Measurements from ENCODE around the gene KRT6A.
"Not testable (repeated sequence)": the region's sequence is repeated elsewhere in the genome, so short reads cannot be mapped to it uniquely, and the experiment has no call there.

KRT6A gene

DNA sequence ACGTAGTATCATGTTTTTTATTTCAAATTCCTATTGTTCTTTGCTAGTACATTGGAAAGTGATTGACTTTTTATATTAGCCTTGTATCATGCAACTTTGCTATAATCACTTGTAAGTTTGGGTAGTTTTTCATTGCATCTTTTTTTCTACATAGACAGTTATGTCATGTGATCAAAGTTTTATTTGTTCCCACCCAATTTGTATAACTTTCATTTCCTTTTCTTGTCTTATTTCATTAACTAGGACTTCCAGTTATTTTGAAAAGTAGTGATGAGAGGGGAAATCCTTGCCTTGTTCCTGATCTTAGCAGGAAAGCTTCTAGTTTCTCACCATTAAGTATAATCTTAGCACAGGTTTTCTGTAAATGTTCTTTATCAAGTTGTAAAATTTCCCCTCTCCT, 9.8 kb upstream of the KRT6A start:
- DNase-seq (ENCODE audit: low read depth in 2 of 2) = no peak

DNA sequence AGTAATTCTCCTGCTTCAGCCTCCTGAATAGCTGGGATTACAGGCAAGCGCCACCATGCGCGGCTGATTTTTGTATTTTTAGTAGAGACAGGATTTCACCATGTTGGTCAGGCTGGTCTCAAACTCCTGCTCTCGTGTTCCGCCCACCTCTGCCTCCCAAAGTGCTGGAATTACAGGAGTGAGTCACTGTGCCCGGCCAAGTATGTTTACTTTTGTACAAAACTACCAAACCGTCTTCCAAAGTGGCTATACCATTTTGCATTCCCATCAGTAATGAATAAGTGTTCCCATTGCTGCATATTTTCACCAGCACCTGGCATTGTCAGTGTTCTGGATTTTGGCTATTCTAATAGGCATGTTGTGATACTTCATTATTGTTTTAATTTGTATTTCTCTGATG, 8.4 kb upstream of the KRT6A start:
- no peak for DNase-seq (ENCODE audit: low read depth in 2 of 2)

DNA sequence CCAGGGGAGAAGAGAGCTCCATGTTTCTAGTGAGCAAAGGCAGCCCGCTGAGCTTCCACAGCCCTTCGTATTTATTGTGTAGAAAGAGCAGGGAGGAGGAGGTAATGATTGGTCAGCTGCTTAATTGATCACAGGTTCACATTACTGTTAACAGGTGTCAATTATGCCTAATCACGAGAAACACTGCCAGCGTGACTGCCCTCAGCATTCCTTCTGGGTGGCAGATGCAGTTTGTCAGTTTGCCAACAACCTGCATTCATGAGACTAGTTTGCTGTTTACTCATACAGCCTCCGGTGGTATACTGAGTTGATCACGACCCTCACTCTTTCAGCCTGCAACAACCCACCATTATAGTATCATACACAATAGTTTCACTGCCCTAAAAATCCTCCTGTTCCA, 7.5 kb upstream of the KRT6A start:
- DNase-seq (ENCODE audit: low read depth in 2 of 2) = not testable (repeated sequence)

DNA sequence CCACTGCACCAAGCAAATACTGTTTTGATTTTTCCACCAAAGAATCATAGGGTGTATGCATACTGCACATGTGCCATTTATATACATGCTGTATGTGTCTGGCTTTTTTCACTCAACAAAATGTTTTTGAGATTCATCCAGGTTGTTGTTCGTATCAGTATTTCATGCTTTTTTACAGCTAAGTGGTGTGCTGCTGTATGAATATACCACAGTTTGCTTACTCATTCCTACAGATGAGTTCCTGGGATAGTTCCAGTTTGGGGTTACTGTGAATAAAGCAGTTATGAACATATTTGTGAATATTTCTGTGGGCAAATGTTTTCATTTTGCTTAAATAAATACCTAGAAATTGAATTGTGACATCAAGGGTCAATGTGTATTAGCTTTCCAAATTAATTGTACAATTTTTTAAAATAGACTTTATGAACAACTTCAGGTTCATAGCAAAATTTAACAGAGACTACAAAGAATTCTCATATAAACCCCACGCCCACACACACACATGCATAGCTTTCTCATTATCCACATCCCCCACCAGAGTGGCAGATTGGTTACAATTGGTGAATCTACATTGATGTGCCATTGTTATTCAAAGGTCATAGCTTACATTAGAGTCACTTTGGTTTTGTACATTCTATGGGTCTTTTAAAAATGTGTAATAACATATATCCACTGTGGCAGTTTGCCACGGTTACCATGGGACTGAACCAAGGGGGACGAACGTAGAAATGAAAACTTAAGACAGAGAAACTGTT, 6.9 kb upstream of the KRT6A start:
- DNase-seq (ENCODE audit: low read depth in 2 of 2) = no peak

DNA sequence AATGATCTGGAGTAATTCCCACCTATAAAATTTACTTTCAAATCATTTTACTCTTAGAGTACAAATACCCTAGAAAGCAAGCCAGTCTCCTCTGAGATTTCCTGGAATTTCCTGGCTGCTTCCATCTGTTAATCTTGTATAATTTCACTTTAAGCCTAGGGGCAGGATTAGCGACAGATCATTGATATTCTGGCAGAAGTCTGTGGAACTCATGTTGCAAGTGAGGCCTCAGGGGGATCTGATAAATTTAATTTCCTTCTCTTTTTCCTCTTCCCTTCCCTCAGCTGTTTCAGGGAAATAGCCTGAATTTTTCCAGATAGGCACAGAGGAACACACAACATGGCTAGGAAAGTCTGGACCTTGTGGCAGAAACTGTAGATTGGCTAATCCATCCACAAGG, 5.9 kb upstream of the KRT6A start:
- DNase-seq (ENCODE audit: low read depth in 2 of 2) = no peak

DNA sequence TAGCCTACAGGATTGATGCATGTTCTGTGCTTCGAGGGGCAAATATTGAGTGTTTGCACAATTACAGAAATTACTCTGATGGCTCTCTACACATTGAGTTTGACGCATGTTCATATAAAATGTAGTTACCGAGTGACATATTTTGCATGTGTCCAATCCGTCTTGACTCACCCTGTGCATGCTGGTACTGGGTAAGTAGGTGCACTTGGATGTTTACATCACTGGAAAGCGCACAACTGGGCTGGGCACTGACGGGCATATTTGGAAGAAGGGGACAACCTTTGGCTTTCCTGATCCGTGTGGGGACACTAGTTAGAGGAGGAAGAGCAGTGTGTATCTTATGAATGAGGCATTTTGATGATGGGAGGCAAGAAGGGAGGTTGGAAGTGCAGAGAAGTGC, 4.9 kb upstream of the KRT6A start:
- DNase-seq (ENCODE audit: low read depth in 2 of 2) = no peak

DNA sequence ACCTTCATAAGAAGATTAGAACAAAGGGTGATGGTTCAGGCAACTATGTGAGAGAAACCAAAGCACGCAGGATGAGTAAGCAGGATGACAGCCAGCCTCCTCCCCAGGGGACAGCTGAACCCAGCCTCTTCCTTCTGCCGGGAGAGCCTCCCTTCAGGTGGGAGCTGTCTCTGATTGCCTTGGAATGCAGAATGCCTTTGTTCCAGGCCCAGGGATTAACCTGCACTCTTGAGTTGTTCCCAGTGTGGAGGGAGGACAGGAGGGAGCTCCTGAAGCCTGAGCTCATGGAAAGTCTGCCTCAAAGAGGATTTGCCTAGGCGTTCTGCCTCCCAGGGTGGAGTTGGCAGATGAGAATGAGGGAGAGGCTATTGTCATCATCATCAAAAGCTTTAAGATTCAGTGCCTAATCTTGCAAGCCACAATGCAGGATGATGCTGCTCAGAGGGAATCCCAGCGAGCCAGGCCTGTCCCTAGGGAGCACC, 3.6 kb upstream of the KRT6A start:
- DNase-seq (ENCODE audit: low read depth in 2 of 2) = no peak

DNA sequence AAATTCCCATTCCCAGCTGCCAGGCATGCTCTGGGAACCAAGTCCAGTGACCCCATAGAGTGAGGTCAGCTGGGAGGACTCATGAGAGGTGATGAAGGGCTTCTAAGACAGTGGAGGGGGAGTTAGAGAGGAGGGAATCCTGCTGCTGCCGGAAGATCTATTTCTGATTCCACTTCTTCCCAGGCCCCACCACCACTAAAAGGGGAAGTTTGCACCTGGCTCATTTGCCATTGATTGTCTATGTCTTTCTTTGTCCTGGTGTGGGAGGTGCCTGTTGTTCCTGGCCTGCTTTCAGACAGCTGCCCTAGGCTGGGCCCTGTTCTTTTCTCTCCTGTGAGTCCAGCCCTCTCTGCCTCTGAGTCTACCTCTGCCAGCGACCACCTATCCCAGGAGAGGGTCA, 3.0 kb upstream of the KRT6A start:
- DNase-seq (ENCODE audit: low read depth in 2 of 2) = no peak

DNA sequence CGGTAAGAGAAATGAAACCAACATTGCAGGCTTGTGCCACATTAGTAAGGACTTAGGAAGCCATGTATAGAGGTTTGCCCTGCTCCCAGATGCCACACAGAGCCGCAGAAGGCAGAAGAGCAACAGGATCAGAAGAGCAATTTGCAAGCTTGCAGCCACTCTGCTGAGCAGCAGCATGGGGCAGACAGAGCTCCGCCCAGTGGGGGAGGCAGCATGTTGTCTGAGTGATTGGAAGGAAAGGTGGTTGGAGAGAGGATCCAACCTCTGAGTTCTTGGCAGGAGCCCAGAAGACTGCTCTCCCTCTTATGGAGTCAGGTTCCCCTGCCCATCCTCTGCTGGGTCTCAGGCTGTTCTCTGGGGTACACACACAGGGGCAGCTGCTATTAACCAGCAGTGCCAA, 2.3 kb upstream of the KRT6A start:
- DNase-seq (ENCODE audit: low read depth in 2 of 2) = no peak

DNA sequence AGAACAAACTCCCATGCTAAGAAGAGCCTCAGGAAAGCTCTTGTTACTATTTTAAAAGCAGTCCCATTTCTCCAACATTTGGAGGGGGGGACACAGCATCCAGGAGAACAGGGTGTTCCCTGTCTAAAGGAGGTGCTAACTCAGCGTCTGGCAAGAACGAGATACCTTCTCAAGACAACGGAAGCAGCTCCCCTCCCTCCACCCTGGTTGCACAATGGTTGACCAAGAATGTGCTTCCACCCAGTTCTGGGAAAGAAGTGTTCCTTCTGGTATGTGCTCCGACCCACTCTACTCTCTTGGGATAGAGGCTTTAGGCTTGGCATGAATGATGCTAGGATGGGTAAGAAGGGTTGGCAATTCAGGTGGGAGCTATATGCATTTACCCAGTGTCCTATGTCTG, 1.5 kb upstream of the KRT6A start:
- no peak for DNase-seq (ENCODE audit: low read depth in 2 of 2)

DNA sequence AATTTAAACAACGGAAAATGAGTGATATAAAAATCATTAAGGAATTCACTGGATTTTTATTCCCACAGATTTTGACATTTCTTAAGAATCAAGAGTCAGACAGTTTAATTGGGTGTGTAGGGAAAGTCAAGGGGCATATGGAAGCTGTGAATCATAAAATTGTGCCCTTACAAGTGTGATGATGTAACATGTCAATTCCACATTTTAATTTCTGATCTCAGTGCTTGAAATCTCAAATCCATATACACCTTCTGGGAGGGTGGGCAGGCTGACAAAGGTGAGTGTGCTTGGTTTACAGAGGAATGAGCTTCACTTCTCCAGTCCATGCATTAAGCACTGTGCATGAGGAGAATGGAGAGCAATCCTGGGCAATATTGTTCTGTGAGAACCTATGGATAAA, 1.0 kb upstream of the KRT6A start:
- no peak for DNase-seq (ENCODE audit: low read depth in 2 of 2)

DNA sequence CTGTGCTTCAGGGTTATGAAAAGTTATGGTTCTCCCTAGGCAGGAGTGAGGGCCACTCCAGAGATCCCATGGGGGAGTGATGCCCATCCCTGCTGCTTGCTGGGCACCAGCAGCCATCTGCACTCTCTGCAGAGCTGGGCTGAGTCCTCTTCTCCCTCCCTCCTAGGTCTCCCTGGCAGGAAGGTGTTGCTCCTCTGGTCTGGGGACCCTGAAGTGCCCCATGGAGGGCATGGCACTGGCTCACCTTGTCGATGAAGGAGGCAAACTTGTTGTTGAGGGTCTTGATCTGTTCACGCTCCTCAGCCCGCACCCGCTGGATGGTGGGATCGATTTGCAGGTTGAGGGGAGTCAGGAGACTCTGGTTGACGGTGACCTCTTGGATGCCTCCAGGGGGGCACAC, 652 bp downstream of the KRT6A start:
- not testable (repeated sequence) for DNase-seq (ENCODE audit: low read depth in 2 of 2)

DNA sequence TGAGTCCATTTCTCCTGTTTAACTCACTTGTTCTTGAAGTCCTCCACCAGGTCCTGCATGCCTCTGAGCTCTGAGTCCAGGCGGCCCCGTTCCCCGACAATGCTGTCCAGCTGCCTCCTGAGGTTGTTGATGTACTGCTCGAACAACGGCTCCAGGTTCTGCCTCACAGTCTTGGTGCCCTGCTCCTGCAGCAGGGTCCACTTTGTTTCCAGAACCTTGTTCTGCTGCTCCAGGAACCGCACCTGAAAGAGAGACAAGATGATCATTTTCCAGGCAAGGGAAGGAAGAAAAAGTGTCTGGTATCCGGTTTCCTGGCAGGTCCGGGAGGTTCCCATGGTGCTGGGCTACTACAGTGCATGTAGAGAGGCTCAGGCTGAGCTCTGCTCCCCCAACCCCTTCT, 1.6 kb downstream of the KRT6A start:
- not testable (repeated sequence) for DNase-seq (ENCODE audit: low read depth in 2 of 2)

DNA sequence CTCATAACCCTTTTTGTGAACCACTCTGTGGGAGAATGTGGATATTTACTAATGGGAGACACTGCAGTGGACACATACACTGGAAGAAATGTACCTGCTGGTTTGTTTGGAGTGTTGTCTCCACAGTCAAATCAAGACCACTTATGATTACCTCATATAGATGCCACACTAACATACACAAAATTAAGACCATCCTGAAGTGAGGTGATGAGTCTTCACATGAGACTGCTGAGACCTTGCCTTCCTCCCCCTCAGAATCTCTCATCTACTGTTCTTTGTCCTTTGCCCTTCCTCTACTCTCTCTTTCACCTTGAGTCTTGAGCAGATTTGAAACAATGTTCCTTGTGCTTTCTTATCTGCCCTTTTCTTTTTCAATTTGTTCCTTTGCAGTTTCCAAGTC, 4.3 kb downstream of the KRT6A start:
- no peak for DNase-seq (ENCODE audit: low read depth in 2 of 2)

DNA sequence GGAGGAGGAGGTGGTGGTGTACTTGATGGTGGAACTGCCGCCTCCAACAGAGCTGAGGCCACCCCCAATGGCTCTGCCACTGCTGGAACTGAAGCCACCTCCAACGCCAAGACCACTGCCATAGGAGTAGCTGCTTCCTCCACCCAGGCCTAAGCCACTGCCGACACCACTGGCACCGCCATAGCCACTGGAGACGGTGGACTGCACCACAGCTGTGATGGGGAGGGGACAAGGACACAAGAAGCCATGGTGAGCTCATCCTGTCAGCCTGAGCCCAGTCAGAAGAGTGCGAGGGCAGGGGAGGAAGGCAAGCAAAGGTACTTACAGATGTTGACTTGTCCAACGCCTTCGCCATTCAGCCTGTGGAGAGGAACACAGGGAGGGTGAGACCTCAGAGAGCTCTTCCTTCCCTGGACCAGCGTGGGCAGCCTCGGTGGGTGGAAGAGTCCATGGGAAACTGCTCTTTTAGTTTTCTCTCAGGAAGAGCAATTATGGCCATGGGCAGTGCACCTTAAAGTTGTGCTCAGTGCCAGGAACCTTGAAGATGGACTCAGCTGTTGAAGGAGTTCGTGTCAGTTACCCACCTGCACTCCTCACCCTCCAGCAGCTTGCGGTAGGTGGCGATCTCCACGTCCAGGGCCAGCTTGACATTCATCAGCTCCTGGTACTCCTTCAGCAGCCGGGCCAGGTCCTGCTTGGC, 5.2 kb downstream of the KRT6A start:
- DNase-seq (ENCODE audit: low read depth in 2 of 2) = not testable (repeated sequence)

DNA sequence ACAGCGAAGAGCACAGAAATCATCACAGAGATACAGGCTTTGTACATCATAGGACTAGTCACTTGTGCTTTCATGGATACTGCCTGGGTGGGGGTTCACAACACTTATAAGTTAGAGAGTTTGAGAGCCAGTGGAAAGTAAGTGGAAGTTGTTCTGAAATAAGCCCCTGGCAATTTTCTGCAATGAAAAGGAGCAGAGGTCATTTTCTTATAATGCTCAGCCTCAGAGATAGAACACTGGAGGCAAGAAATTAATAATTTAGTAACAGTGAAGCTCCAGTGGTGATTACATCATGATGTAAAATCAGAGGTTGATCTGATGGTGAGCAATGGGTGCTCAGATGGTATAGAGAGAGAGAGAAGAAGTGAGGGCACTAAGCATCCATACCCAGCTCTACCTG, 5.8 kb downstream of the KRT6A start:
- DNase-seq (ENCODE audit: low read depth in 2 of 2) = no peak

DNA sequence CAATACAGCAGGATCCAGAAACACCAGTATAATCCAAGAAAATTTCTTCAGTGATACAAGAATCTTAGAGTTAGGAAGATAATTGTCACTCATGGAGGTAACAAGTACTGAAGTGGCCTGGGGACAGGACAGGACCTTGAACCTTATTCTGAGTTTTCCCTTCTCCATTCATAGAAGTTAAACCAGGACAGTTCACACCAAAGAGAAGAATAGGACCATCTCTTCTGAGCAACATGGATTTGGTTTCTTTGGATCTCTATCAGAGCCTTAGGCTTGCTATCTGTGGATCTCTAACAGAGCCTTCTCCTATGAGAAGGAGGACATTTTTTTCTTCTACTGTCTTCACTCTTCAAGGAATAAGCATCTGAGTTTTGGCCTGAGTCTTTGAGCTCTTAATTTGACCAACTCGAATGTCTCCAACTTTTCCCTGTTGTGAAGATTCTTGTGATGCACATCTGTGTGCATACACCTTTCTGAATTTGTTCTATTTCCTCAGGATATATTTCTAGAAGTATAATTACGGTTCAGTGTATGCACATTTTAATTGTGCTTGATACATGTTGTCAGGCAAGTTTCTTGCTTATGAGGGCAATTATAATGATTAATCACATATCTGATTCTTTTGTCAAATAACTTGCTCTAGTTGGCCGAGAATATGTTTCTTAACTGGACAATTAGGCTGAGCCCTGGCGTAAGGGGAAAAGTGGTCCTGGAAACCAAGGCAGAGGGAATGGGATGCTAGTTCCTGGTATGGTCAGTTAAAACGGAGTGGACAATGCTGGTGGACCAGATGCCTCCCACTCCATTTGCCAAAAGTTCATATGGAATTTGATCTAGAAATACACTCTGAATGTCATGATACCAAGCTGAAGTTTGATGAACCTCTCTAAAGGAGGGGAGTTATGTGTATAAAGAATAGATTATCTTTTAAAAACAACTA, 6.6 kb downstream of the KRT6A start:
- no peak for DNase-seq (ENCODE audit: low read depth in 2 of 2)

DNA sequence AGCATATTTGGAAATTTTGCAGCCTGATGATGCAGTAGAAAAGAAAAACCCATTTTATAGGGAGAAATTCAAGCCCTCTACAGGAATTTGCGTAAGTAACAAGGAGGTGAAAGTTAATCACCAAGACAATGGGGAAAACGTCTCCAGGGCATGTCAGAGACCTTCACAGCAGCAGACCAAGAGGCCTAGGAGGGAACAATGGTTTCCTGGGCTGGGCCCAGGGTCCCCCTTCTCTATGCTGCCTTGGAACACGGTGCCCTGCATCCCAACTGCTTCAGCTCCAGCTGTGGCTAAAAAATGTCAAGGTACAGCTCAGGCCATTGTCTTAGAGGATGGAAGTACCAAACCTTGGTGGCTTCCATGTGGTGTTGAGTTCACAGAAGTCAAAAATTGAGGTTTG, 13.0 kb downstream of the KRT6A start:
- no peak for DNase-seq (ENCODE audit: low read depth in 2 of 2)

DNA sequence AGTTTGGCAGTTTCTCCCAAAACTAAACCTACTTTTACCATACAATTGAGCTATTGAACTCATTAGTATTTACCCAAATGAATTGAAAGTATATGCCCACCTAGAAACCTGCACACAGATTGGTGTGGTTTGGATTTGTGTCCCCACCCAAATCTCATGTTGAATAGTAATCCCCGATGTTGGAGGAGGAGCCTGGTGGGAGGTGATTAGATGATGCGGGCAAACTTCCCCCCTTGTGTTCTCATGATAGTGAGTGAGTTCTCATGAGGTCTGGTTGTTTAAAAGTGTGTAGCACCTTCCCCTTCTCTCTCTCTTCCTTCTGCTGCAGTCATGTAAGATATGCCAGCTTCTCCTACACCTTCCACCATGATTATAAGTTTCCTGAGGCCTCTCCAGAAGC, 15.4 kb downstream of the KRT6A start:
- DNase-seq (ENCODE audit: low read depth in 2 of 2) = no peak

DNA sequence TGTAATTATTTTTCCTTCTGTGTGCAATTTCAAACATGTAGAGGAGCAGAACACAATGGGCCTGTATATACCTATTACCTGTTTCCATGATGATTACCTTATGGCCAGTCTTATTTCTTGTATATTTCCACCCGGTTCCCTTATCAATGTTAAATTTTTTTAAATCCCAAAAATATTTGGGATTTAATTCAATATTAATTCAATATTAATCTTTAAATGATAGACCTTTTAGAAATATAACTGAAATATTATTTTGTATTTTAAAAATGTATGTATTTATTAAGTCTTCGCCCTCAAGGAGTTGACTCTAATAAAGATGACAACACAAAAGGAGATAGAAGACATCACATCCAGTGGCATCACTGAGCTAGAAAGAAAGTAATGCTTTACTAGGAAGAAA, 18.8 kb downstream of the KRT6A start:
- no peak for DNase-seq (ENCODE audit: low read depth in 2 of 2)

DNA sequence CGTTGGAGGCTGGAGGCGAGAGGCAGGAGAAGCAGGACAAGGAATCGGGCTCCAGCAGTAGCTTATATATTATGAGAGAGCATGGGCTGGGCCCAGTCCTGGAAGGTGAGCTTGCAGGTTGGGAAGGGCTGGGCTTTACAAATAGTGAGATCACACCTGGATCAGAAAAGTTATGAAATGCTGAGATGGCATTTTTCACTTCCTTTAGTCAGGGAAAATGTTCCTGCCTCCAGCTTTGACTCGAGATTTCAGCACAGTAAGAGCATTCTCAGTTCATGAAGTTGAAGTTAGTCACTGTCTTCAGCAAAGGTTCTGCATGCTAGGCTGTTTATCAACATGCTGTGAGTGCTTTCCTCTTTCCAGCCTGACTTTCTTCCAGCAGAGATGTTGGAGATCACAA, 19.3 kb downstream of the KRT6A start, which contains the start of gene KRT6C:
Gene KRT6C (minus strand): TSS at position 38 of the 400 bp plus-strand sequence. CDS start 68 bp downstream, outside the sequence.
- DNase-seq (ENCODE audit: low read depth in 2 of 2) = no peak

DNA sequence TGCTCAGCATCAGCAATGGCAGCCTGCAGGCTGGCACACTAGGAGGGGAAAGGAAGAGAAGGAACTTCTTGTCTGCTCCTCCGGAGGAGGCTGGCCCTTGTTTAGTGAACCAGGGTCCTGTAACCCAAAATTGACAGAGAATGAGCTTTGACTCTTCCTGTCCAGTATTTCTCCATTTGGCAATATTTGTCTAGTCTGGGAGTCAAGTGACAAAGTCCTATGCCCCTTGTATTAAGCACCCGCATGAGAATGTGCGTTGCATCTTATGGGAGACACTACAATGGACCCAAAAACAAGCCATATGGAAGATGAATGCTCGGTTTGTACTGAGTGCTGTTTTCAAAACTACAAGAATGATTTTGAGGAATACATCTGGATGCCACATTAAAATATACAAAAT, 23.2 kb downstream of the KRT6A start:
- DNase-seq (ENCODE audit: low read depth in 2 of 2) = no peak

Measured in stimulated activated CD4-positive, alpha-beta T cell treated with anti-CD3 and anti-CD28 coated beads, Interleukin-1b, Interleukin-23, amount 100 ng/mL, for 4 hours (primary cell).